Caco-2 (cell line): ENCODE data around the gene NMNAT2. TPM values are rescaled to one million over a fixed set of nuclear protein-coding genes. Genes with fewer than 3 reads are reported as not detected.

Experiments
- BruUV-seq: library from RNA; stranded (reverse); fragments of 400-500 nt; replicated peaks from 2 replicates; lab custom pipeline; 2021; lab: Mats Ljungman, UMichigan
- CTCF ChIA-PET: fragments of 300-600 bp; sonication (Branson Sonifier 250); formaldehyde crosslinking; loops from one replicate; lab custom pipeline; 2022; ENCODE audit warnings: antibody characterized with exemption; lab: Charles Lee
- POLR2A ChIA-PET: fragments of 300-600 bp; sonication (Branson Sonifier 250); formaldehyde crosslinking; loops from one replicate; lab custom pipeline; 2022; ENCODE audit warnings: antibody characterized with exemption; lab: Charles Lee
- DNase-seq, 2 experiments: peaks; one replicate each; pipeline versions ENCODE4 v3.0.0 to v3.0.0-alpha.2; 2020 to 2022
- H3K27me3 ChIP-seq: replicated peaks from 2 replicates; pipeline ENCODE4 v1.6.0; 2011; ENCODE audit warnings: low read length; ENCODE audit not compliant: control insufficient read depth, insufficient read depth
- H3K36me3 ChIP-seq: 2 replicates; pipeline ENCODE4 v1.5.1; 2011; ENCODE audit warnings: low read length; ENCODE audit not compliant: control insufficient read depth, insufficient read depth
- H3K4me1 ChIP-seq: fragments of 250-450 bp; sonication (Bioruptor Pico); 2 replicates; pipeline ENCODE4 v1.5.1; 2020; ENCODE audit warnings: mild to moderate bottlenecking
- H3K4me3 ChIP-seq: 2 replicates; pipeline ENCODE4 v1.5.1; 2011; ENCODE audit warnings: low read depth, mild to moderate bottlenecking, control low read depth, low read length
- H3K9me3 ChIP-seq: fragments of 250-450 bp; sonication (Bioruptor Pico); 2 replicates; pipeline ENCODE4 v1.5.1; 2020; ENCODE audit warnings: mild to moderate bottlenecking, moderate library complexity
- H3K27ac Mint-ChIP-seq: one replicate; pipeline ENCODE4 v1.8.0; 2022; ENCODE audit warnings: mixed read lengths; ENCODE audit not compliant: unreplicated experiment
- H3K27me3 Mint-ChIP-seq: one replicate; pipeline ENCODE4 v1.8.0; 2022; ENCODE audit warnings: mixed read lengths; ENCODE audit not compliant: insufficient read depth, unreplicated experiment
- H3K36me3 Mint-ChIP-seq: one replicate; pipeline ENCODE4 v1.8.0; 2022; ENCODE audit warnings: mild to moderate bottlenecking, mixed read lengths; ENCODE audit not compliant: insufficient read depth, unreplicated experiment
- H3K4me1 Mint-ChIP-seq: one replicate; pipeline ENCODE4 v1.8.0; 2022; ENCODE audit warnings: low read depth, mixed read lengths; ENCODE audit not compliant: unreplicated experiment
- H3K4me3 Mint-ChIP-seq: one replicate; pipeline ENCODE4 v1.8.0; 2022; ENCODE audit warnings: mild to moderate bottlenecking, moderate library complexity, mixed read lengths; ENCODE audit not compliant: unreplicated experiment
- H3K9me3 Mint-ChIP-seq: one replicate; pipeline ENCODE4 v1.8.0; 2022; ENCODE audit warnings: mixed read lengths; ENCODE audit not compliant: unreplicated experiment
- intact Hi-C: fragments of 100-400 bp; cut with micrococcal nuclease; formaldehyde crosslinking; loops from one replicate; pipeline ENCODE4 v1.10.0; 2022; ENCODE audit not compliant: unreplicated experiment
- total RNA-seq: library from RNA; stranded (reverse); gene quantifications from 2 replicates; pipeline ENCODE4 v1.2.3, GENCODE V29; 2022
- TF ChIP-seq, protein P1 (sequence below), 2 experiments: fragments of 200-600 bp in 1 of 2; IDR thresholded peaks; 1 replicate in 1 of 2; 2 replicates in 1 of 2; pipeline versions ENCODE4 v1.5.1 to v1.8.0; 2011 to 2022; ENCODE audit warnings: antibody characterized with exemption in 1 of 2, control low read depth in 1 of 2, inconsistent platforms in 1 of 2, low read depth in 1 of 2, low read length in 1 of 2, mild to moderate bottlenecking in 1 of 2, moderate library complexity in 1 of 2; ENCODE audit not compliant: insufficient read depth in 1 of 2, severe bottlenecking in 1 of 2, unreplicated experiment in 1 of 2

Gene NMNAT2
- total RNA-seq, 1 experiment from 2014 or later = 16.4 TPM

DNA sequence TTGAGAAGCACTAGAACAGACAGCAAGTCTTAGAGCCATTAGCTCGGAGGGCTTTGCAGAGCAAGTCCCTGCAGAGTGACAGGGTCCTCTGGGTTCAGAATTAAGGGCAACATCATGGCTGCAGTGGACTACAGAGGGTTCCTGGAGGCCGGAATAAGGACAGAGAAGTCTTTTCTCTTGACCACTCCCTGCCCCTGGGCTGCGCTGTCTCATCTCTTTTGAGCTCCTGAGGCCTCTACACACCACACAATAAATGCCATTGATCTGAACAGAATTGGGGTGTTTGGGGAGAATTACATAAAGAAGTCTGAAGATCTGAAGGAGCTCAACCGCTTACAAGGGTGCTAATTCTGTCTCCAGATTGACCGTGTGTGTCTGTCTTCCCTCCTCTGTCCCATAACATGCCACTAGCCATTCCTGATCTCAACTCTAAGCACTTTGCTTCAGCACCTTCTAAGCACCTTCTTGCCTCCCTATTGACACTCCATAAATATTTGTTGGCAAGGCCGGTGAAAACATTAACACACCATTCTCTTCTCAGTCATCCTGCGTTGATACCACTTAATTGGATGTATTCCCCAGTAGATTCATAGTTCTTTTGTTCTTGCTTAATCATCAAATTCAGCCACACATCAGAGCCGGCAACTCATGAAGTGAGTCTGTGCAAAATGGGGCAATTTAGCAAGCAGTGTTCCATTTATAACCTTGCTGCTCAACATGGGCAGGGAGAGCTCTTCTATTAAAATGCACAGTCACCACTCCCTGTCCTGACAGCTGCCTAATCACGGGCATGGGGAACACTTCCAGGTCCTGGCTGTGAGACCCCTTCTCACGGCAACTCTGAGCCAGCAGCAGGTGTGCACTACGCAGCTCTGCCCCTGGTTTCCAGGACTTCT, 49.7 kb downstream of the NMNAT2 start:
- POLR2A ChIA-PET = no interaction called here
- DNase-seq = peak in 1 of 2 experiments; percentile 10
- no peaks in the 10 kb centered on the region for H3K27me3 ChIP-seq
- Mint-ChIP-seq H3K4me3 (no peak overlapping the region), H3K27me3 (no peaks in the 10 kb centered on the region), H3K4me1 (peaks cover 17% of the 10 kb centered on the region), H3K36me3 (no peaks in the 10 kb centered on the region), H3K9me3 (no peaks in the 10 kb centered on the region), H3K27ac (no peak overlapping the region)
- H3K9me3 ChIP-seq = no peaks in the 10 kb centered on the region
- H3K36me3 ChIP-seq = no peaks in the 10 kb centered on the region
- CTCF ChIA-PET = no interaction called here
- no peak overlapping the region for H3K4me3 ChIP-seq
- peaks cover 7% of the 10 kb centered on the region for H3K4me1 ChIP-seq
- TF ChIP-seq, protein P1, sequence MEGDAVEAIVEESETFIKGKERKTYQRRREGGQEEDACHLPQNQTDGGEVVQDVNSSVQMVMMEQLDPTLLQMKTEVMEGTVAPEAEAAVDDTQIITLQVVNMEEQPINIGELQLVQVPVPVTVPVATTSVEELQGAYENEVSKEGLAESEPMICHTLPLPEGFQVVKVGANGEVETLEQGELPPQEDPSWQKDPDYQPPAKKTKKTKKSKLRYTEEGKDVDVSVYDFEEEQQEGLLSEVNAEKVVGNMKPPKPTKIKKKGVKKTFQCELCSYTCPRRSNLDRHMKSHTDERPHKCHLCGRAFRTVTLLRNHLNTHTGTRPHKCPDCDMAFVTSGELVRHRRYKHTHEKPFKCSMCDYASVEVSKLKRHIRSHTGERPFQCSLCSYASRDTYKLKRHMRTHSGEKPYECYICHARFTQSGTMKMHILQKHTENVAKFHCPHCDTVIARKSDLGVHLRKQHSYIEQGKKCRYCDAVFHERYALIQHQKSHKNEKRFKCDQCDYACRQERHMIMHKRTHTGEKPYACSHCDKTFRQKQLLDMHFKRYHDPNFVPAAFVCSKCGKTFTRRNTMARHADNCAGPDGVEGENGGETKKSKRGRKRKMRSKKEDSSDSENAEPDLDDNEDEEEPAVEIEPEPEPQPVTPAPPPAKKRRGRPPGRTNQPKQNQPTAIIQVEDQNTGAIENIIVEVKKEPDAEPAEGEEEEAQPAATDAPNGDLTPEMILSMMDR (IDR thresholded peaks at IDR 0.05; ENCODE audit: insufficient read depth in 1 of 2, low read depth in 1 of 2, low read length in 1 of 2, severe bottlenecking in 1 of 2, unreplicated experiment in 1 of 2) = no peak
- BruUV-seq = no TSS peak
- intact Hi-C loops = loop anchor here (1.0 kb wide), 1 partner anchor 175 kb away; no protein-coding TSS in a partner anchor

DNA sequence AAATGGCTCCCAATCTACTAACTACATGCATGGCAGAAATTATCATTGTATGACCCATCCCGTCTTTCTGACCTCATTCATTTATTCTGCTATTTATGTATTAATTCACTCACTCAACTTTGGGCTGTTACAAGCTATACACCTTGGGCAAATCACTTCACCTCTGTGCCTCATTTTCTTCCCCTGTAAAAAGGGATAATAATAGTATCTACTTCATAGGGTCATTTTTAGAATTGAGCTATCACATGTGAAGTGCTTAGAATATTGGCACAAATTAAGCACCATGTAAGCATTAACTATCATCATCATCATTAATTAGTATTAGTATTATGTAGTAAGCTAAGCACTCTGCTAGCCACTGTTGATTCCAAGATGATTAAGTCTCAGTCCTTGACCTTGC, 52.1 kb downstream of the NMNAT2 start:
- H3K9me3 Mint-ChIP-seq = no peaks in the 10 kb centered on the region
- no peak overlapping the region for H3K27ac Mint-ChIP-seq
- H3K27me3 Mint-ChIP-seq = no peaks in the 10 kb centered on the region
- Histone ChIP-seq H3K4me3 (no peak overlapping the region), H3K4me1 (peaks cover 7% of the 10 kb centered on the region), H3K27me3 (no peaks in the 10 kb centered on the region), H3K9me3 (no peaks in the 10 kb centered on the region), H3K36me3 (no peaks in the 10 kb centered on the region)
- ChIA-PET POLR2A (no interaction called here), CTCF (no interaction called here)
- no peak overlapping the region for H3K4me3 Mint-ChIP-seq
- peaks cover 17% of the 10 kb centered on the region for H3K4me1 Mint-ChIP-seq
- BruUV-seq = no TSS peak
- TF ChIP-seq, protein P1 (IDR thresholded peaks at IDR 0.05; ENCODE audit: insufficient read depth in 1 of 2, low read depth in 1 of 2, low read length in 1 of 2, severe bottlenecking in 1 of 2, unreplicated experiment in 1 of 2) = no peak
- intact Hi-C loops = no loop called here
- H3K36me3 Mint-ChIP-seq = no peaks in the 10 kb centered on the region
- no peak for DNase-seq

DNA sequence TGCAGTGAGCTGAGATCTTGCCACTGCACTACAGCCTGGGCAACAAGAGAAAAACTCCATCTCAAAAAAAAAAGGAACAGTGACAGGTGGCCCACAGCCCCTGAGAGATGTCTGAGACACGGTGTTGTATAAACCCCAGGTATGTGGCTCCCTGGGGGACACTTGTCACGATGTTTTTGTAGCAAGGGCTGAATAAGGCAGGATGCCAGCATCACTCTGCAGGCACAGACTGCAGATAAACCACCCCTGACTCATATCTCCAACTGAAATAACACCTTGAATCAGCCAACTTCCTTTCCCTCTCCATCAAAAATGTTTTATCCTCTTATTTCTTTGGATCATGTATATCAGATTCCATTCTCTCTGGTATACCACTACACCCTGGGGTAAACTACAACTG, 52.5 kb downstream of the NMNAT2 start:
- ChIA-PET CTCF (no interaction called here), POLR2A (no interaction called here)
- intact Hi-C loops = no loop called here
- TF ChIP-seq, protein P1 (IDR thresholded peaks at IDR 0.05; ENCODE audit: insufficient read depth in 1 of 2, low read depth in 1 of 2, low read length in 1 of 2, severe bottlenecking in 1 of 2, unreplicated experiment in 1 of 2) = no peak
- Mint-ChIP-seq H3K27ac (no peak overlapping the region), H3K4me3 (no peak overlapping the region), H3K27me3 (no peaks in the 10 kb centered on the region), H3K9me3 (no peaks in the 10 kb centered on the region), H3K4me1 (peaks cover 13% of the 10 kb centered on the region), H3K36me3 (no peaks in the 10 kb centered on the region)
- no TSS peak for BruUV-seq
- H3K4me3 ChIP-seq = no peak overlapping the region
- no peaks in the 10 kb centered on the region for H3K27me3 ChIP-seq
- no peak for DNase-seq
- H3K4me1 ChIP-seq = peaks cover 6% of the 10 kb centered on the region
- H3K9me3 ChIP-seq = no peaks in the 10 kb centered on the region
- H3K36me3 ChIP-seq = no peaks in the 10 kb centered on the region
